SHP77 treated with DMSO at 0.1 percent for 48 hours (cell line): Measurements from ENCODE around the gene RNF111.
"Not testable (repeated sequence)": the region's sequence is repeated elsewhere in the genome, so short reads cannot be mapped to it uniquely, and the experiment has no call there.

Experiments
- DNase-seq: peaks from one replicate; lab custom pipeline; 2025; lab: John Stamatoyannopoulos, UW

Gene RNF111

GRCh38 chr15:59133929-59134427 lies 146.5 kb downstream of the RNF111 start:
- DNase-seq = no peak

DNA sequence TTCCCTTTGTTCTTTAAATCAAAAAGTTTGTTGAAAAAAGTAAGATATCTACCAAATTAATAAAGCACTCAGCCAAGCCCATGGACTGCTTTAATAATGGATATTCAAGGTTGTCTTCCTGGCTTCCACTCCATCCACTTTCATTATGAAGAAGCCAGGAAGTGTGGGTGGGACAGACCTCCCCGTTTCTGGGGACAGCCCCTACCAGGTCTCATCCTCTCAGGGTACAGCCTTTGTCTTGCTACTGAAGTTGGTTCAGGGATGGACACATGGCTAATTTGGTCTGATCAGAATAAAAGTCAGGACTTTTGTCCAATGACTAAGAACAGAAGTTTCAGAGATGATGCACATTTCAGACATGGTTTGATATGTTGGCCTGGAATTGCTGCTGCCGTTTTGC lies 150.1 kb downstream of the RNF111 start:
- DNase-seq = no peak

DNA sequence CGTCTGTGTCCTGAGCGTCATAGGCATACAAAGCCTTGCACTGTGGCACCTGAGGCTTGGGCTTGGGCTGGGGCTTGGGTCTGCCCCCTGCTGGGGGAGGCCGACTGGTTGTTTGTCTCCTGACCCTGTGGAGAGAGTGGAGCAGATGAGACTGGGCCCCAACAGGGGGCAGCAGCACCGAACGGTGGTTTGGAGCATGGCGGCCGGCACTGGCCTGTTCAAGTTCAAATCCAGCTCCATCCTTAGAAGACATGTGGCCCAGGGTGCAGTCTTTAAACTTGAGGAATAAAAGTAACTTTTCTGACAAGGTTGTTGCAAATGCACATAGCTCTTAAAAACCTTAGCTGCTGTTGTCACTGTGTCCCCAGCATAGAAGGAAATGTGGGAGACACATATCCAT lies 150.8 kb downstream of the RNF111 start:
- no peak for DNase-seq

GRCh38 chr15:59140422-59141226 lies 153.2 kb downstream of the RNF111 start:
- DNase-seq = no peak

GRCh38 chr15:59143281-59143680 lies 155.8 kb downstream of the RNF111 start:
- no peak for DNase-seq

- not testable (repeated sequence) for DNase-seq
Observed at GRCh38 chr15:59144594-59144993, 157.1 kb downstream of the RNF111 start.
